ENCODE results near the gene WLS. TPM values are rescaled to one million over a fixed set of nuclear protein-coding genes. Genes with fewer than 3 reads are reported as not detected.

Gene WLS
- total and polyA plus RNA-seq, 2 experiments from 2014 or later = 0.87 to 1.2 TPM

DNA sequence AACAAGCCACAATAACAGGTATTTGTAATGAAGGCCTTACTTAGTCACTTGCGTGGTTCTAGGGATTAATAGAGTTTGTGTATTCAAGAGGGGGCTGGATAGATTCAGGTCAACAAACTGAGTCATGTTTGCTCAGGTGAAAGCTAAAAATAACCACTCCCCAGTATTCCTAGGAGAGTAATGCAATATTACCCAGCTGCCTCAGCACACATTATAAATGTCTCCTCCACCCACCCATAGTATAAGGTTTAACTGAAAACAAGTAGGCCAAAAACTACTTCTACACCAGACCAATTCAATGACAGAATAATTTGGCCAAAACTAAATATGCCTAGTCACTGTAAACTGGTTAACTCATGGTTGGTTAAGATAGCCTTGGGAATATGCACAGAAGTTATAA, 34.4 kb downstream of the WLS start:
- Histone ChIP-seq H3K4me1 (ENCODE audit: insufficient read depth) (no peaks in the 10 kb centered on the region; the same call in 1 of the 2 replicates), H2AFZ (no peak overlapping the region), H3K27ac (ENCODE audit: low read depth) (no peak overlapping the region), H3K4me3 (no peak overlapping the region), H4K20me1 (replicated peaks; ENCODE audit: insufficient read depth) (no peaks in the 10 kb centered on the region; the same call in 1 of the 2 replicates), H3F3A (replicated peaks; ENCODE audit: low read depth) (no peaks in the 10 kb centered on the region), H3K4me2 (no peak overlapping the region), H3K27me3 (ENCODE audit: insufficient read depth) (no peaks in the 10 kb centered on the region), H3K36me3 (ENCODE audit: insufficient read depth) (no peaks in the 10 kb centered on the region), H3K79me2 (replicated peaks; ENCODE audit: insufficient read depth) (no peaks in the 10 kb centered on the region), H3K9me2 (ENCODE audit: insufficient read depth) (no peaks in the 10 kb centered on the region)
- Mint-ChIP-seq H3K9me3 (no peaks in the 10 kb centered on the region), H3K27me3 (ENCODE audit: insufficient read depth, low read depth, poor library complexity) (no peaks in the 10 kb centered on the region), H3K4me1 (peaks cover 23% of the 10 kb centered on the region), H3K36me3 (ENCODE audit: low read depth) (no peaks in the 10 kb centered on the region), H3K27ac (peak overlapping the region; percentile 85; the same call in 1 of the 2 replicates), H3K4me3 (no peak overlapping the region)
- DNase-seq (ENCODE audit: low spot score) = no peak
- ATAC-seq = no peak
- TF ChIP-seq, protein P1, sequence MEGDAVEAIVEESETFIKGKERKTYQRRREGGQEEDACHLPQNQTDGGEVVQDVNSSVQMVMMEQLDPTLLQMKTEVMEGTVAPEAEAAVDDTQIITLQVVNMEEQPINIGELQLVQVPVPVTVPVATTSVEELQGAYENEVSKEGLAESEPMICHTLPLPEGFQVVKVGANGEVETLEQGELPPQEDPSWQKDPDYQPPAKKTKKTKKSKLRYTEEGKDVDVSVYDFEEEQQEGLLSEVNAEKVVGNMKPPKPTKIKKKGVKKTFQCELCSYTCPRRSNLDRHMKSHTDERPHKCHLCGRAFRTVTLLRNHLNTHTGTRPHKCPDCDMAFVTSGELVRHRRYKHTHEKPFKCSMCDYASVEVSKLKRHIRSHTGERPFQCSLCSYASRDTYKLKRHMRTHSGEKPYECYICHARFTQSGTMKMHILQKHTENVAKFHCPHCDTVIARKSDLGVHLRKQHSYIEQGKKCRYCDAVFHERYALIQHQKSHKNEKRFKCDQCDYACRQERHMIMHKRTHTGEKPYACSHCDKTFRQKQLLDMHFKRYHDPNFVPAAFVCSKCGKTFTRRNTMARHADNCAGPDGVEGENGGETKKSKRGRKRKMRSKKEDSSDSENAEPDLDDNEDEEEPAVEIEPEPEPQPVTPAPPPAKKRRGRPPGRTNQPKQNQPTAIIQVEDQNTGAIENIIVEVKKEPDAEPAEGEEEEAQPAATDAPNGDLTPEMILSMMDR (conservative IDR thresholded peaks at IDR 0.05; ENCODE audit: low read depth in 2 of 2) = no peak
- TF ChIP-seq ZNF114 (CRISPR knock-in tag; IDR thresholded peaks at IDR 0.05) (no peak), NANOG (IDR thresholded peaks at IDR 0.05; ENCODE audit: borderline replicate concordance) (no peak), CREB1 (CRISPR knock-in tag; IDR thresholded peaks at IDR 0.05; ENCODE audit: low read depth) (no peak), STAT1 (IDR thresholded peaks at IDR 0.05; ENCODE audit: unreplicated experiment) (no peak), EZH2phosphoT487 (IDR thresholded peaks at IDR 0.05; ENCODE audit: unreplicated experiment) (no peak), JUNB (IDR thresholded peaks at IDR 0.05; ENCODE audit: unreplicated experiment) (no peak)
- TF ChIP-seq, protein P2, sequence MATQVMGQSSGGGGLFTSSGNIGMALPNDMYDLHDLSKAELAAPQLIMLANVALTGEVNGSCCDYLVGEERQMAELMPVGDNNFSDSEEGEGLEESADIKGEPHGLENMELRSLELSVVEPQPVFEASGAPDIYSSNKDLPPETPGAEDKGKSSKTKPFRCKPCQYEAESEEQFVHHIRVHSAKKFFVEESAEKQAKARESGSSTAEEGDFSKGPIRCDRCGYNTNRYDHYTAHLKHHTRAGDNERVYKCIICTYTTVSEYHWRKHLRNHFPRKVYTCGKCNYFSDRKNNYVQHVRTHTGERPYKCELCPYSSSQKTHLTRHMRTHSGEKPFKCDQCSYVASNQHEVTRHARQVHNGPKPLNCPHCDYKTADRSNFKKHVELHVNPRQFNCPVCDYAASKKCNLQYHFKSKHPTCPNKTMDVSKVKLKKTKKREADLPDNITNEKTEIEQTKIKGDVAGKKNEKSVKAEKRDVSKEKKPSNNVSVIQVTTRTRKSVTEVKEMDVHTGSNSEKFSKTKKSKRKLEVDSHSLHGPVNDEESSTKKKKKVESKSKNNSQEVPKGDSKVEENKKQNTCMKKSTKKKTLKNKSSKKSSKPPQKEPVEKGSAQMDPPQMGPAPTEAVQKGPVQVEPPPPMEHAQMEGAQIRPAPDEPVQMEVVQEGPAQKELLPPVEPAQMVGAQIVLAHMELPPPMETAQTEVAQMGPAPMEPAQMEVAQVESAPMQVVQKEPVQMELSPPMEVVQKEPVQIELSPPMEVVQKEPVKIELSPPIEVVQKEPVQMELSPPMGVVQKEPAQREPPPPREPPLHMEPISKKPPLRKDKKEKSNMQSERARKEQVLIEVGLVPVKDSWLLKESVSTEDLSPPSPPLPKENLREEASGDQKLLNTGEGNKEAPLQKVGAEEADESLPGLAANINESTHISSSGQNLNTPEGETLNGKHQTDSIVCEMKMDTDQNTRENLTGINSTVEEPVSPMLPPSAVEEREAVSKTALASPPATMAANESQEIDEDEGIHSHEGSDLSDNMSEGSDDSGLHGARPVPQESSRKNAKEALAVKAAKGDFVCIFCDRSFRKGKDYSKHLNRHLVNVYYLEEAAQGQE (IDR thresholded peaks at IDR 0.05; ENCODE audit: unreplicated experiment) = no peak
- TF ChIP-seq, protein P3, sequence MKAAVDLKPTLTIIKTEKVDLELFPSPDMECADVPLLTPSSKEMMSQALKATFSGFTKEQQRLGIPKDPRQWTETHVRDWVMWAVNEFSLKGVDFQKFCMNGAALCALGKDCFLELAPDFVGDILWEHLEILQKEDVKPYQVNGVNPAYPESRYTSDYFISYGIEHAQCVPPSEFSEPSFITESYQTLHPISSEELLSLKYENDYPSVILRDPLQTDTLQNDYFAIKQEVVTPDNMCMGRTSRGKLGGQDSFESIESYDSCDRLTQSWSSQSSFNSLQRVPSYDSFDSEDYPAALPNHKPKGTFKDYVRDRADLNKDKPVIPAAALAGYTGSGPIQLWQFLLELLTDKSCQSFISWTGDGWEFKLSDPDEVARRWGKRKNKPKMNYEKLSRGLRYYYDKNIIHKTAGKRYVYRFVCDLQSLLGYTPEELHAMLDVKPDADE (IDR thresholded peaks at IDR 0.05) = no peak

DNA sequence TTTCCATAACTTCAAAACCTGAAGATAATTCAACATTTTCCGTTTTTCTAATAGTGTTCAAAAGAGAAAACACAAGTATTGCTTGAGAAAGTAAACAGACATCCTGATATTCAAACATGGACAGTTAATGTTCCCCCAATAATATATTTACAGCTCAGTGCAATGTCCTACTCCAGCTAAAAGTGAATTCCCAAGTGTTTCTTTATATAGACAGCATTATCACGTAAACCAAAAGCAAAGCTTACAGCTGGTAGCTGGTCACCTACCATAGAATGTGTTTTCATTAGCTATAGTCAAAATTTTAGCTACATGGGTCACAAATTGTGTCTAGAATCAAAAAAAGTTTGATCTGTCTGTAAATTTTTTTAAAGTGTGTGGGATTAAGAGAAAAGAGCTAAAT, 34.9 kb downstream of the WLS start:
- Mint-ChIP-seq H3K36me3 (ENCODE audit: low read depth) (no peaks in the 10 kb centered on the region), H3K27ac (peak overlapping the region; percentile 85; the same call in 1 of the 2 replicates), H3K4me1 (peaks cover 23% of the 10 kb centered on the region), H3K9me3 (no peaks in the 10 kb centered on the region), H3K4me3 (no peak overlapping the region), H3K27me3 (ENCODE audit: insufficient read depth, low read depth, poor library complexity) (no peaks in the 10 kb centered on the region)
- ATAC-seq = no peak
- no peak for DNase-seq (ENCODE audit: low spot score)
- H3K79me2 ChIP-seq (replicated peaks; ENCODE audit: insufficient read depth) = no peaks in the 10 kb centered on the region
- no peaks in the 10 kb centered on the region for H3K27me3 ChIP-seq (ENCODE audit: insufficient read depth)
- H3K4me1 ChIP-seq (ENCODE audit: insufficient read depth) = no peaks in the 10 kb centered on the region; the same call in 1 of the 2 replicates
- no peaks in the 10 kb centered on the region for H3K36me3 ChIP-seq (ENCODE audit: insufficient read depth)
- no peaks in the 10 kb centered on the region; the same call in 1 of the 2 replicates for H4K20me1 ChIP-seq (replicated peaks; ENCODE audit: insufficient read depth)
- no peak overlapping the region for H2AFZ ChIP-seq
- H3K4me3 ChIP-seq = no peak overlapping the region
- H3F3A ChIP-seq (replicated peaks; ENCODE audit: low read depth) = no peaks in the 10 kb centered on the region
- no peak overlapping the region for H3K27ac ChIP-seq (ENCODE audit: low read depth)
- H3K4me2 ChIP-seq = no peak overlapping the region
- no peaks in the 10 kb centered on the region for H3K9me2 ChIP-seq (ENCODE audit: insufficient read depth)
- TF ChIP-seq ZNF331 (CRISPR knock-in tag; IDR thresholded peaks at IDR 0.05; ENCODE audit: low read depth) = no peak
- TF ChIP-seq, protein P1 (conservative IDR thresholded peaks at IDR 0.05; ENCODE audit: low read depth in 2 of 2) = no peak
- TF ChIP-seq POLR2AphosphoS5 (IDR thresholded peaks at IDR 0.05; ENCODE audit: low read depth) = no peak
- TF ChIP-seq, protein P3 (IDR thresholded peaks at IDR 0.05) = no peak
- TF ChIP-seq STAT1 (IDR thresholded peaks at IDR 0.05; ENCODE audit: unreplicated experiment) = no peak
- TF ChIP-seq EZH2phosphoT487 (IDR thresholded peaks at IDR 0.05; ENCODE audit: unreplicated experiment) = no peak
- TF ChIP-seq JUNB (IDR thresholded peaks at IDR 0.05; ENCODE audit: unreplicated experiment) = no peak
